ENCODE results near the gene ROPN1B. TPM values are rescaled to one million over a fixed set of nuclear protein-coding genes. Genes with fewer than 3 reads are reported as not detected.

ROPN1B gene
- total RNA-seq, 2 experiments from 2014 or later = not detected

GRCh38 chr3:126016616-126017015, 47.6 kb downstream of the ROPN1B start:
- Mint-ChIP-seq H3K27me3 (no peaks in the 10 kb centered on the region), H3K4me3 (no peak overlapping the region), H3K4me1 (ENCODE audit: low read depth) (no peaks in the 10 kb centered on the region), H3K9me3 (no peaks in the 10 kb centered on the region), H3K27ac (no peak overlapping the region), H3K36me3 (ENCODE audit: low read depth) (peaks cover 28% of the 10 kb centered on the region)
- intact Hi-C loops (cut with micrococcal nuclease) = no loop called here
- no peak for TF ChIP-seq CTCF (IDR thresholded peaks at IDR 0.05)
- CTCF ChIA-PET = no interaction called here
- no peak for ATAC-seq
- POLR2A ChIA-PET = no interaction called here
- DNase-seq = no peak

- no peak for ATAC-seq
- no peaks in the 10 kb centered on the region for H3K27me3 Mint-ChIP-seq
Observed at GRCh38 chr3:126017362-126017761, 48.4 kb downstream of the ROPN1B start.

GRCh38 chr3:126018545-126018944, 49.6 kb downstream of the ROPN1B start:
- Mint-ChIP-seq H3K27ac (no peak overlapping the region), H3K27me3 (no peaks in the 10 kb centered on the region), H3K4me1 (ENCODE audit: low read depth) (no peaks in the 10 kb centered on the region), H3K36me3 (ENCODE audit: low read depth) (peaks cover 12% of the 10 kb centered on the region), H3K9me3 (no peaks in the 10 kb centered on the region), H3K4me3 (no peak overlapping the region)
- intact Hi-C loops (cut with micrococcal nuclease) = no loop called here
- ATAC-seq = no peak
- no peak for DNase-seq
- TF ChIP-seq CTCF (IDR thresholded peaks at IDR 0.05) = no peak
- ChIA-PET CTCF (no interaction called here), POLR2A (no interaction called here)

More at GRCh38 chr3:126017362-126017761, 48.4 kb downstream of the ROPN1B start:
- ChIA-PET POLR2A (no interaction called here), CTCF (no interaction called here)
- no peaks in the 10 kb centered on the region for H3K4me1 Mint-ChIP-seq (ENCODE audit: low read depth)
- no peak overlapping the region for H3K27ac Mint-ChIP-seq
- no peak overlapping the region for H3K4me3 Mint-ChIP-seq
- no peaks in the 10 kb centered on the region for H3K9me3 Mint-ChIP-seq
- no peak for TF ChIP-seq CTCF (IDR thresholded peaks at IDR 0.05)
- intact Hi-C loops (cut with micrococcal nuclease) = no loop called here
- DNase-seq = no peak
- H3K36me3 Mint-ChIP-seq (ENCODE audit: low read depth) = peaks cover 22% of the 10 kb centered on the region

- H3K9me3 Mint-ChIP-seq = no peaks in the 10 kb centered on the region
- intact Hi-C loops (cut with micrococcal nuclease) = no loop called here
- ChIA-PET POLR2A (no interaction called here), CTCF (no interaction called here)
- TF ChIP-seq CTCF (IDR thresholded peaks at IDR 0.05) = no peak
- DNase-seq = no peak
- H3K36me3 Mint-ChIP-seq (ENCODE audit: low read depth) = peaks cover 9% of the 10 kb centered on the region
- H3K4me3 Mint-ChIP-seq = no peak overlapping the region
- H3K4me1 Mint-ChIP-seq (ENCODE audit: low read depth) = no peaks in the 10 kb centered on the region
- H3K27me3 Mint-ChIP-seq = no peaks in the 10 kb centered on the region
- ATAC-seq = no peak
- no peak overlapping the region for H3K27ac Mint-ChIP-seq
Observed at GRCh38 chr3:126018995-126019394, 50.0 kb downstream of the ROPN1B start.

GRCh38 chr3:126019683-126020082, 50.7 kb downstream of the ROPN1B start:
- Mint-ChIP-seq H3K4me3 (no peak overlapping the region), H3K27ac (no peak overlapping the region), H3K4me1 (ENCODE audit: low read depth) (no peaks in the 10 kb centered on the region), H3K27me3 (no peaks in the 10 kb centered on the region), H3K36me3 (ENCODE audit: low read depth) (peaks cover 5% of the 10 kb centered on the region), H3K9me3 (no peaks in the 10 kb centered on the region)
- ChIA-PET CTCF (no interaction called here), POLR2A (no interaction called here)
- intact Hi-C loops (cut with micrococcal nuclease) = no loop called here
- TF ChIP-seq CTCF (IDR thresholded peaks at IDR 0.05) = no peak
- ATAC-seq (no peak), DNase-seq (no peak)
